Right hindlimb (tissue), 1 donor: ENCODE data around the gene LCA5.
"Not testable (repeated sequence)": the region's sequence is repeated elsewhere in the genome, so short reads cannot be mapped to it uniquely, and the experiment has no call there.

Experiments used
- DNase-seq: peaks from one replicate; pipeline ENCODE4 v3.0.0-alpha.2; 2018

The LCA5 gene

DNA sequence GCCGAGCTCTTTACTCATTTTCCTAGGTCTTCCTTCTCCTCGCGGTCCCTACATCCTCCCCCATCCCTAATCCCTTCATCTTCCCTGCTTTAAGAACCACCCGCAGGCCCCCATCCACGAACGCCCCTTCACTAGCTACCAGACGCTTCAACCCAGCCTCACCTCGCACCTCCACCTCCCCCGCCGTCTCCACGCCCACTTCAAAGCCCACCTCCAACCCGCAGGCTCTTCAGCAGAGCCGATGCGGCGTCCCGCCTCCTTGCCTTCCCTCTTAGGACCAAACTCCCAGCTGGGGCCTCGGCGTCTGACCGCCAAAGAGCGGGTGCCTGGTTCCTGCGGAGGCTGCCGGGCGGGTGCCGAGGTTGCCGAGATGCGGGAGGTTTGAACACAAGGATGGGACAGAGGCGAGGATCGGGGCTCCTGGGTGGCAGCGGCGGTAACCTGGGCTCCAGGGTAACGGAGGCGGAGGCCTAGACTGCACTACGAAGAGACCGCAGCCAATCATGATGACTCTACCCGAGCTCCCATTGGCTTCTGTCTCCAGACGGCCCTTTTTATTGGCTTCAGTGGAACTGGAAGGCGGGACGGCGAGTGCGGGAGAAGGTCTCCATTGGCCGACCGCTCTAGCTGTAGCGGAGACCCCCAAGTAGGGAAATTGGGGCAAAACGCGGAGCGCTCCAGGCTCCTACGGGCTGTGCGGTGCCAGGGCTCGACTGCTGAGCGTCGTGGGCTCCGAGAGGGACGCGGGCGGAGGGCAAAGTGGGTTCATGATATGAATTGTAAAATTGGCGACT lies at the start of gene LCA5:
Gene LCA5, minus strand, starts transcription at position 477 of the 794 bp plus-strand sequence. CDS start 18,536 bp downstream, outside the sequence.
- DNase-seq, result peak; percentile 97

DNA sequence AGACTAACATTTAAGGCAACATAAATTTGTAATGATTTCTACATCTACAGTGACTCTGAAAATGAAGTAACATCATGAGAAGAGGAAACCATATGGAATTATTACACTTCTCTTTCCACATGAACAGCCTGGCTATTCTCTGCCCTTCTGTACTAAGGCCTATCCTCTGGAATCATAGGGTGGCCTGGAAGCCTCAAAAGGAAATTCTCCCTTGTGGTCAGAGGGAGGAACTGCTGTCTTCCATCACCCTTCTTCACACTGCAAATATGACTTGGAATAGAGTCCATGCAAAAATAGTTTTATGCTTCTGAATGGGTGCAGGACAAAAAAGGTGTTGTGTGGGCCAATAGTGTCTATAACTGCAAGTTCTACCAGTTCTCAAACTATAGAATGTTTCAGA lies 49.3 kb upstream of the LCA5 start:
- DNase-seq, result no peak

DNA sequence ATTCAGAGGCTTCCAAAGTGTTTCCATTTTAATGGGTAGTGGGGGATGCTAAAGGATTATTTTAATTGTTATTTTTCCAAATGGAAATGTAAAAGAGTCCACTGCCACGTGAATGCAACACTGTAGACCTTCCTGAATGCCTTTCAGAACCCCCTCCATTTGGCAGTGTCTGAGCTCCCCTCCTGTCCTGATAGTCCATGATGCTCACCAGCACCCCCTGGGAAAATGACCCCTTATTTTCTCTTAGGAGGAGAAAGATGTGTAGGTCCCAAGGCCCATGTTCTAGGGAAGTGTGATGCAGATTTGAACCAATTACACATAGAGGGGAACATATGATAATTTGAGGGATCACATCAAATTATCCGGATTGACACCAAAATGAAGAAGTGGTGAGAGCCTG lies 47.1 kb upstream of the LCA5 start:
- DNase-seq, result no peak

DNA sequence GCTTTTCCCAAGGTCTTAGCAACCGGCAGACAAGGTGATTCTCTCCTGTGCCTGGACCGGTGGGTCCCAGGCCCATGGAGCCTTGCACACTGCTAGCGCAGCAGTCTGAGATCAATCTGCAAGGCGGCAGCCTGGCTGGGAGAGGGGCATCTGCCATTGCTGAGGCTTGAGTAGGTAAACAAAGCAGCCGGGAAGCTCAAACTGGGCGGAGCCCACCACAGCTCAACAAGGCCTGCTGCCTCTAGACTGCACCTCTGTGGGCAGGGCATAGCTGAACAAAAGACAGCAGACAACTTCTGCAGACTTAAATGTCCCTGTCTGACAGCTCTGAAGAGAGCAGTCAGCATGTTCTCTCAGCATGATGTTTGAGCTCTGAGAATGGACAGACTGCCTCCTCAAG lies 40.7 kb upstream of the LCA5 start:
- not testable (repeated sequence) for DNase-seq

DNA sequence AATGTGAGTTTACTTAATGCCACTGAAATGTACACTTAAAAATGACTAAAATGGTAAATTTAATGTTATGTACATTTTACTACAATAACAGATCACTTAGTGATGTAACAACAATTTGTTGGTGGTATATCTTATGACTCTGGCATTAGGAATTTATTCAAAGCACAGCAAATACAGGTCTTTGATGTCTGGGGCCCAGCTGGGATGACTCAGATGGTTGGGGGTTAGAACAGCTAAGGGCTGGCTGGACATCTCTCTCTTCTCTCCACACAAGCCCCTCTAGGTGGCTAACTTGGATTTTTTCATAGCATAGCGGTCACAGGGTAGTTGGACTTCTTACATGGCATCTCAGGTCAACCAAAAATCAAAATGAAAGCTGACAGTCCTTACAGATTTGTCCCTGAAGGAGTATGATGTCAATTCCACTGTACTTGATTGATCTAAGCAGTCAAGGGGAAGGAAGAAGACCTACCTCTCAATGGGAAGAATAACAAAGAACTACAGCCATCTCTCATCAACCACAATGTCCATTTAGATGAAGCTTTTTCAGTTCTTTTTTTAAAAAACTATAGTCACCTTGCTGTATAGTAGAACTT lies 37.5 kb upstream of the LCA5 start:
- DNase-seq, result no peak

DNA sequence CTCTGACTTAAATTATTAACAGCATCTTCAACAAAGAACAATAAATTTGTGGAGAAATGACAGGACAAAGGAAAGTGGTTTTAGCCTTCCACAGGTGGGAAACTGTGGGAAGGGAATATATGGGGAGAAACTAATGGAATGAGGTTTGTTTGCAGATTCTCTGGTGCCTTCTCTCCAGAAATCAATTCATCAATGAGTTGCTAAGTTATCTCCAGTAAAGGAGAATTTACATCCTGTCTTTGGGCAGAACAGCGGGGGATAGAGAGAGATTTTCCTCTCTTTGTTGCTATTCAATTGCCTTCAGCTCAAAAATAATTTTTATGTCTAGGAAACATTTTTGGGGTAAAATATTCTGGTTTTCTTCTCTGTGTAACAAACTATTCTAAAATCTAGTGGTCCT lies 36.9 kb upstream of the LCA5 start:
- no peak for DNase-seq

DNA sequence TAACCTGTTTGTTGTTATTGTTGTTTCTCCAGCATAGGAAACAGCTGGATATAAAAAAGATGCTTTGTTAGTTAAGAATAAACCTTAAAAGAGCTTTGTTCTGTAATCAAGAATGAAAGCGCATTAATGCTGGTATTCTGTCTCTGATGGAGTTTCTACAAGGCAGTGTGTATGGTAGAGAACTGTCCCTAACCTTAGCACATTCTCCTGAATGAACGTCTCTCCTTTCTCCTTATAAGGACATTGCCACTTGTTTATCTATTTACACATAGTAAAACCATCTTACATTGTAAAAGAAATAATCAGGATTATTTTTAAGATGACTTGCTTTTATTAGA lies 33.8 kb upstream of the LCA5 start:
- no peak for DNase-seq

DNA sequence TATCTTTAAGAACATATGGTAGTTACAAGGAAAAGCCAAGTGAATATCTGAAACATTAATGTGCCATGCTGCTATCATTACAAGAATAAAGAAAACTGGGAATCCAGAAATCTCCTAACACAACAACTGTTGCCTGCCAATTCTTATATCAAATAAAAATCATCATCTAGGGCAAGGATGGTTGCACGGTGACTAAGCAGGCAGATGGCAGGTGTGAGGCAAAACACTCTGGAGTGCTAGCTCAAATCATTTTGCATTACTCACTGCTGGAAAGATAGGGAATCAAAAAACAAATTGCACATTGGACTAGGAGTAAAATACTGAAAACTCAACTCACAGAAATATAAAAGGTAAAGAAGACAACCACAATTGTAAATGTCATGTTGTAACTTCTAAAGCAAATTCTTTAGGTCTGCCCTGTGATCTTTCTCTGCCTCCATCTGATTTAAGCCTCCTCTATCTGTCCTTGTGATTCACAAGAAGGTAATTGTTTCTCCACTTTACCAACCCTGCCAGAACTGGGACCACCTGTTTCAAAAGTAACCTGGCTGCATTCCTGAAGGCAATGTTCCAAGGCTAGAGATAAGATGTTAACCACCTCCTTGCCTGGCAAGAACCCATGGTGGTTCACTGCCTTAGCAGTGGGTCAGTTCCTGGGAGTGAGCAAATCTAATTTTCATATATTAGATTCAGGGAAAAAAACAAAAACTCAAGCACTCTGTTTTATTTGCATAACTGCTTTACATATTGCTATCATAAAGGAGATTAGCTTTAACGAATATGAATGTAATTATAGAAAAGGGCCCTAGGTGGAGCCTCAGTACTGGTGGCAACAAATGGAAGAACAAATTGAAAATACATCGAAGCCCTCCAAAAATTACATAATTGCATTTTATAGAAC lies 33.1 kb upstream of the LCA5 start:
- DNase-seq, result no peak

DNA sequence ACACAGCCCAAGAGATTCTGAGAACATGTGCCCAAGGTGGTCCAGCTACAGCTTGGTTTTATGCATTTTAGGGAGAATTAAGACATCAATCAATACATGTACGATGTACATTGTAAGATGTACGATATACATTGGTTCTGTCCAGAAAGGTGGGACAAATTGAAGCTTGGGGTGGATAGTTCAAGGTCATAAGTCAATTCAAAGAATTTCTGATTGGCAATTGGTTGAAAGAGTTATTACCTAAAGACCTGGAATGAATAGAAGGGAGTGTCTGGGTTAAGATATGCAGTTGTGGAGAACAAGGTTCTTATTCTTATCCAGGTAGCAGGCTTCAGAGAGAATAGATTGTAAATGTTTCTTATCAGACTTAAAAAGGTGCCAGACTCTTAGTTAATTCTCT lies 31.8 kb upstream of the LCA5 start:
- DNase-seq, result no peak

DNA sequence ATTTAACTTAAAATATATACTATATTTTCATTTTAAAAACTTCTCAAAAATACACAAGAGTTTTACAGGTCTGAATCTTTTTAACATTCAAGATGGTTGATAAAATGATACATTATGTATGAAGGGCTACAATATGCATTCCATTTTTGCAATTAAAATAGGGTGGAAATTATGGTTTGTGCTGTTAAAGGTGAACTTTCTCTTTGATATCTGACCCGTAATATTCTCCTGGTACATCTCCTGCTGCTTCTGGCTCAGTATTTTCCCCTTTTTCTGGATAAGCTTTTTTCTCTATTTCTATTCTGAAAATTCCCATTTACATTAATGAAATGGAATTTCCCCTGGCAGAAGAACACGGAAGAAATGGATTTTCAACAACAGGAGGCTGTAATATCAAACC lies 27.4 kb upstream of the LCA5 start:
- no peak for DNase-seq

DNA sequence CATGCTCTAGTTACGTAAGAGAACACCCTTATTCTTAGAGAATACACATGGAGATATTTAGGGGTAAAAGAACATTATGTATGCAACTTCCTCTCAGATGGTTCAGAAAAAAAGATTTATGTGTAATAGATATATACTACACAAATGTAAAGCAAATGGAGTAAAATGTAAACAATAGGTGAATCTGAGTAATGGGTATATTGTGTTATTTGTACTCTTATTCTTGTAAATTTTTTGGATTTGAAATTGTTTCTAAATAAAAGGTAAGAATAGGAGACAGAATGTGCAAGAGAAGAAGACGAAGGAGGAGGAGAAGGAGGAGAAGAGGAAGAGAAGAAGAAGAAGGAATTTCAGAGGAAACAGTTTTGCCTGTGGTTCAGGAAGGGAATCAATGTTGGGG lies 22.5 kb upstream of the LCA5 start:
- DNase-seq, result no peak

DNA sequence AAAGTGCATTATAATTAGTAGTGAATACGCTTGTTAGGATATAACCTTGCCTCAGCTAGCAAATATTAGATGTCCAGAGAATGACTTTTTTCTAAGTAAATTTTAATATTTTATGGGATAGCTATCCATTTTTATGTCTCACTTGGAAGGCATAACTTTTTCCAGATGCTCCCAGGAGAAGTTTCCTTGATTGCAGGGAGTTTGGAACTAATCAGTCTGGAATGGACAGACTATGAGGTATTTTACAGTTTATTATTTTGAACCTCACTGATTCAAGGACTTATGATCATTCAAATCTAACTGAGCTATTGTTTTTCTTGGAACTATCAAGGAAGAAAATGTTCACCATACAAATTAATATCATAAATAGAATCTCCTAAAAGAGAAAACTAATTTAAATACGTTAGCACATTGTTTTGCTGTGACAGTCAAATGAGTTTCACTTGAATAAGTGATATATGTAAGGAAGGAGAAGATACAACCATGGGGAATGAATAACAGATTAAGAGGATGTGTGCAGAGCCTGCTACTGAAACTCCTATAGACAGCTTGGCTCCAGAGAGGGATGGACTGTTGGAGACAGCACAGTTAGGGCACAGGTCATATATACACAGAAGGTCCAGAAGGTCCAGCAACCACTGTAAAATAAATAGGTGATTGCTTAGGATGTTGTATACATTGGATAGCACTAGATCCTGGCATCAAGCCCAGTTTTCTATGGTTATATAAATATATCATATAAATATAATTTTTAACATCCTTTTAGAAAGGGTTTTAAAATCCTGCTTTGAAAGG lies 20.6 kb upstream of the LCA5 start:
- DNase-seq, result peak; percentile 27

DNA sequence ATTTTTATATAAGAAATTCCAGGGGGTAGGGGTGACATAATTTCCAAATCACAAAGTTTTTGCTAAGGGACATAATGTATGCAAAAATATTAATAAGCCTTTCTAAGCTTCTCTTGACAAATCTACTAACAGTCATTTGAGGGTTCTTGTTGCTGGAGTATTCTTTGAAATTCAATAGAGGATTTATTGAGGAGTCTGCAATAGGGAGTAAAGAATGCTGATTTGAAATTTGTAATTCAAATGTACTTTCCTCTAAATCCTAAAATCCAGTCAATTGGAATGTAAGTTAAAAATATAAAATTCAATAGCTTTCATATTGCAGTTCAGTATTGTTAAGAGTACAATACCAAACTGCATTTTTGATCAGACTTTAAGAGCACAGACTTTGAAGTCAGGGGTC lies 17.1 kb upstream of the LCA5 start:
- DNase-seq, result no peak

DNA sequence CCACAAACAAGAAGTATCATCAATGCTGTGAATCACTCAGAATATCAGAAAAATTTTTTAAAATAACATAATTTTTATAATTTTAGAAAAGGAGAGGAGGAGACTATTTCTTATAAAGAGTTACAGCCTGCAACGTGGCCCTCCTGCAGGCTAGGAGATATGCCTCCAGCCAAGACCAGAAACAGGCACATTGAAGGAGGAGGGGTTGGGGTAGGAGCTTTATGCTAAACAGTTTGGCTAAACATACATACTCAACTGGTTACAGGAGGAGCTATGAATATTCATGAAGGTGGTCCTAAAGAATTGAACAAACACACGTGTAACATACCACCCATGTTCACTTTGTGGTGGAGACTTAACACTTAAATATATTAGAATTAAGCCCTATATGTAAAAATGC lies 14.2 kb upstream of the LCA5 start:
- no peak for DNase-seq

DNA sequence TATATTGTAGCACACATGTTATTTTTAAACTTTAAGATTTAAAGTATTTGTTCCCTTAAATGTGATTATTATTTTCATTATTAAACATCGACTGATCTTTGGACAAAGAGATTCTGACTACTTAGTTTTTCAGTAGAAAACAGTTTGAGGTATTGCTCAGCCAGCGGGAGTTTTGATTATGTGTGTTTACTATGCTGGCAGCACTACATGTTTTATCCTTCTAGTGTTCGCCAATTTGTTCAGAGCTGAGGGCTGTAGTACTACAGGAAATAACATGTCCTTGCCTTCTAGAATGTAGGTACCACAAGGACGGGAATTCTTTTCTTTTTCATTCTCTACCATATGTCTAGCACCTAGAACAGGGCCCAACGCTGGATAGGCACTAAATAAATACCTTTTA lies 11.1 kb upstream of the LCA5 start:
- no peak for DNase-seq

DNA sequence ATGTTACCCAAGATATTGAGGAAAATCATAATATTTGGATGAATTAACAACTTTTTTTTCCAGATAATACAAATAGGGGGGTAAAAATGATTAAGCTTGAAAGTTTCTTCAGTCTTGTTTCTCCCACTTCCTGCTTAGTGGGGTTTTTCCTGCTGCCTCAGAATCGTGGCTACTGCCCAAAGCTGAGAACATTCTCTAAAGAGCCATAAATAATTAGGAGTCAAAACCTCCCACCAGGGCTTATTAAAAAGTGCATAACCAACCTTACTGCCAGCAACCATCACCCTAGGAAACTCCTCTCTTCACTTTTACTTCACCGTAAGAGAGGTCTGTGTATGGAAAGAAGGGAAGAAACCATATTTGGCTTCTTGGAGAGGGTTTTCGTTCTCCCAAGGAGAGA lies 9.0 kb upstream of the LCA5 start:
- no peak for DNase-seq

DNA sequence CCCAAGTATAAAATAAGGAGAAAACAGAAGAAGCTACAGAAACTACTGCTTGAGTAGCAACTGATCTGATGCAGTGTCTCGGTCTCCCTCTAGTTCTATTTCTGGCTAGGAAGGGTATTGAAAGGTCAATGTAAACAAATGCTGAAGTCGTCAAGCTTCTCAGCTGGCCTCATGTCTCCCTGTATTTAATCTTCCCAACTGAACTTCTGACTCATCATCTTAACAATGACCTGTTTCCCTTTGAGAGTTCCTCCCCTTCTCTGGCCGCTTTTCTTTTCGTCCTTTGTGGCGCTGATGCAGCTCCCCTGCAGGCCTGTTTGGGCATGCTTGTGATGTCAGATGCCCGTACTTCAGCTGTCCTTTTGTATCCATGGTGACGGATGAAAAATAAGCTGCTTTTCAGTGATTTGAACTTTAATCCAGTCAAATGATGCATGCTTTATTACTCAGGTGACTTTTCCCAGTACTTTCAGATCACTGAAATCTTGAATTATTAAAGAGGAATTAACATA lies 7.8 kb upstream of the LCA5 start:
- peak; percentile 83 for DNase-seq

DNA sequence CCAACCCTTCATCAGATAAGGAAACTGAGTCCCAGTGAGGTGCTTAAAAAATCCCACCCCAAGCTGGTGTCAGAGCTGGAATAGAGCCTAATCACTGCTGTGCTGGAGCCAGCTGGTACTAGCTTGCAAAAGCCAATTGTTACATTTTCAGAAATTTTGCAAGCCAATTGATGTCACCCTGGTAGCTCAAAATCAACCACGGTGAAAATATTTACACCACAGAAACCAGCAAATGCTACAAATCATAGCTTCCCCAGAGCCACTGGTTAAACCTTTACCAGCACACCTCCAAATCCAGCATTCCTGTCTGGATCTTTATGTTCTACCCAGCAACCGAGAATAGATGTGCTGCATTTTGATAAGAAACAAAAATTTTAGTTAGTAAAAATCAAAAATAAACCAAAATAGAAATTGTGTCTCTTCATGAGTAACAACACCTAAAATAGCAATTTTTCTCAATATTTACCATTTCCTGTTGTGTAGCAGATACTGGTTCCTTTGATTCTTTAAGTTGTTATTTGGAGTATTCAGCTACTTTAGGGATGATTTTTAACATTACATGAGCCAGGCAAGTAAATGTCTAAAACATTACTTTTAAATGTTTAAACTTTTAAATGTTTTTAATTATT lies 7.2 kb upstream of the LCA5 start:
- DNase-seq, result no peak

DNA sequence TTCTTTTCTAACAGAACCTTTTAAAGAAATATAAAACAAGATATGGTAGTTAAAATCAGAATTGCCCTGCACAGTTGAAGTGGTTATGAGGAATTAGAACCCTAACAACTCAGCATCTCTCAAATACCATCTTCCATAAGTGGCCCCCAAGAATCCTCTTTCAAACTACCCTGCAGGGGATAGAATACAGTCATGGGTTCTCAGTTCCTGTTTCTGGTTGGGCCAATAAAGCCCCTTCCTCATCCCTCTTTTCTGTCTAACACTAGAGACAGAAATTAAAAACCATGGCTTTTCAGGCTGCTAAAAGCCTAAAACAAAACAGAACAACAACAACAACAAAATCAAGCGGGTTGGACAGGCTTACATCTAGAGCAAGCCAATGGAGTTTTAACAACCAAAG lies 6.7 kb upstream of the LCA5 start:
- DNase-seq, result no peak

DNA sequence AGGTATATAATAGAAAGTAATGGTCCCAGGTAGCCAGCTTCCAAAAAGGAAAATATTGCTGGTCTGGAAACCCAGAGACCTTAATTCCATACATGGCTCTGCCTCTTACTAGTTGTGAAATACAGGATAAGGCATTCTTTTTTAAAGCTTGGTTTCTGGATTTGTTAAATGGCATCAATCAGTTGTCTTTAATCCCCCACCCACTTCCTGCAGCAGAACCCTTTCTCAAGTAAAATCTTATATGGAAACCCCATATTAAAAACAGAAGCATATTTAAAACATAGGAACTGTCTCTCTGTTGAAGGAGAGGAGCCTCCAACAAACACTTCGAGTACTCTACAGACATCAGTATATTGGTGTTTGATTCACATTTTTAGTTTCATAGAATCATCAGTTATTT lies 6.2 kb upstream of the LCA5 start:
- DNase-seq, result no peak

DNA sequence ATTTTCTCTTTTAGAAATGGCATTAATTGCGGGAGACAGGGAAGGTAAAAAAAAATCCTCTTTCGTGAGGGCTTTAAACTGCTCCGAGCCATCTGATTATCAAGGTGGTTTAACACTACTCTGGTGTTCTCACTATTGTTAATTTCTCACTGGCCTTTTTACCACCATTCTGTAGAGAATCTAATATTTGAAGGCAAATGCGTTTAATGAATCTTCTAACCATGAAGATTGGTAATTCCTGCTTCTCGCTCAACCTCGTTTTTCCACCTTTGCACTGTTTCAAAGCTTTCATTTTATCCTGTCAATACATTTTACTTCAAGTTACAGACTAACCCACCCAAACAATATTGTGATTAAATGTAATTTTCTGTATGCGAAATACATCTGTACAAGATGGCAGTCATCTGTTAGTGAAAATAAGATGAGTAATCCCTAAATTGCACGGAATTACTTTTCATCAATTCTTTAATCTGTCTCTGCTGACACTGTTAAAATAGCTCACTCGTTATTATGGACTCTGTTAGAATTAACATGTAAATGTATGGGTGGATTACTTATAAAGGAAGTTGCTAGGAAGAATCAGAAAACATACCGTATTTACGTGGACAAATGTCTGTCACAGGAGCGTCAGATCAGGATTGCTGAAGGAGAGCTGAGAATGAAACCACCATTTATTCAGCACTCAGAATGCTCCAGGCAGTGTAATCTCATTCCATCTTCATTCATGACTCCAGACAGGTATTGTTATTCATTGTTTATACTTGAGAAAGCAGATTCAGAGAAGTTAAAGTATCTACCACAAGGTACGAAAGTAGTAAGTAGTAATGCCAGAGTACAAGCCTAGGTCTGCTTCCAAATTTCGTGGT lies 1.1 kb upstream of the LCA5 start:
- no peak for DNase-seq
